Measurements from ENCODE around the gene SH3RF2.
"Not testable (repeated sequence)": the region's sequence is repeated elsewhere in the genome, so short reads cannot be mapped to it uniquely, and the experiment has no call there.

SH3RF2 gene

GRCh38 chr5:146005723-146006122 is 69.3 kb downstream of the SH3RF2 start:
- DNase-seq (ENCODE audit: low read depth in 2 of 2) = no peak

GRCh38 chr5:146006470-146007190 is 70.3 kb downstream of the SH3RF2 start:
- DNase-seq (ENCODE audit: low read depth in 2 of 2) = no peak

GRCh38 chr5:146007270-146007669 is 70.9 kb downstream of the SH3RF2 start:
- DNase-seq (ENCODE audit: low read depth in 2 of 2) = no peak

- no peak for DNase-seq (ENCODE audit: low read depth in 2 of 2)
These were observed 71.6 kb downstream of the SH3RF2 start for GRCh38 chr5:146007989-146008388.

- DNase-seq (ENCODE audit: low read depth in 2 of 2) = no peak
These were observed 72.6 kb downstream of the SH3RF2 start for GRCh38 chr5:146009020-146009419.

- DNase-seq (ENCODE audit: low read depth in 2 of 2) = not testable (repeated sequence)
These were observed 74.1 kb downstream of the SH3RF2 start for GRCh38 chr5:146010447-146010846.

GRCh38 chr5:146013761-146014160 is 77.4 kb downstream of the SH3RF2 start:
- no peak for DNase-seq (ENCODE audit: low read depth in 2 of 2)

GRCh38 chr5:146015001-146015400 is 78.6 kb downstream of the SH3RF2 start:
- no peak for DNase-seq (ENCODE audit: low read depth in 2 of 2)

- DNase-seq (ENCODE audit: low read depth in 2 of 2) = no peak
These were observed 80.5 kb downstream of the SH3RF2 start for GRCh38 chr5:146016764-146017484.

GRCh38 chr5:146018514-146019375 is 82.4 kb downstream of the SH3RF2 start:
- DNase-seq (ENCODE audit: low read depth in 2 of 2) = no peak

GRCh38 chr5:146020100-146020499 is 83.7 kb downstream of the SH3RF2 start:
- no peak for DNase-seq (ENCODE audit: low read depth in 2 of 2)

GRCh38 chr5:146024034-146024433 is 87.7 kb downstream of the SH3RF2 start:
- DNase-seq (ENCODE audit: low read depth in 2 of 2) = no peak

GRCh38 chr5:146025114-146025680 is 88.8 kb downstream of the SH3RF2 start:
- no peak for DNase-seq (ENCODE audit: low read depth in 2 of 2)

GRCh38 chr5:146025681-146026080 is 89.3 kb downstream of the SH3RF2 start:
- no peak for DNase-seq (ENCODE audit: low read depth in 2 of 2)

- no peak for DNase-seq (ENCODE audit: low read depth in 2 of 2)
These were observed 90.1 kb downstream of the SH3RF2 start for GRCh38 chr5:146026307-146027010.

- DNase-seq (ENCODE audit: low read depth in 2 of 2) = no peak
These were observed 91.4 kb downstream of the SH3RF2 start for GRCh38 chr5:146027751-146028150.

GRCh38 chr5:146032911-146033310 is 96.5 kb downstream of the SH3RF2 start:
- DNase-seq (ENCODE audit: low read depth in 2 of 2) = no peak

GRCh38 chr5:146034127-146034526 is 97.7 kb downstream of the SH3RF2 start:
- DNase-seq (ENCODE audit: low read depth in 2 of 2) = no peak

- DNase-seq (ENCODE audit: low read depth in 2 of 2) = no peak
These were observed 98.2 kb downstream of the SH3RF2 start for GRCh38 chr5:146034605-146035004.

GRCh38 chr5:146039420-146039819 is 103.0 kb downstream of the SH3RF2 start:
- DNase-seq (ENCODE audit: low read depth in 2 of 2) = no peak

GRCh38 chr5:146040527-146040926 is 104.1 kb downstream of the SH3RF2 start:
- DNase-seq (ENCODE audit: low read depth in 2 of 2) = no peak

Measured in stimulated activated CD8-positive, alpha-beta memory T cell treated with anti-CD3 and anti-CD28 coated beads, Interleukin-15, amount 100 ng/mL, for 4 hours (primary cell).